Thyroid gland (tissue), 4 donors: ENCODE data around the gene SMTN. TPM values are rescaled to one million over a fixed set of nuclear protein-coding genes. Genes with fewer than 3 reads are reported as not detected.
"Not testable (repeated sequence)": the region's sequence is repeated elsewhere in the genome, so short reads cannot be mapped to it uniquely, and the experiment has no call there.

Experiments used
- DNase-seq, 2 donors: peaks; one replicate each; pipeline ENCODE4 v3.0.0-alpha.2; 2019
- H3K27ac ChIP-seq, 3 donors: fragments of 200-600 bp; sonication (generic); 1 replicate in 2 of 3; 2 replicates in 1 of 3; pipeline ENCODE4 v1.5.1; 2016 to 2019; ENCODE audit warnings: mild to moderate bottlenecking in 1 of 3, moderate library complexity in 1 of 3
- H3K27me3 ChIP-seq: fragments of 200-600 bp; sonication (generic); one replicate; pipeline ENCODE4 v1.5.1; 2019
- H3K36me3 ChIP-seq, 2 donors: fragments of 200-600 bp; sonication (generic); one replicate each; pipeline ENCODE4 v1.5.1; 2016 to 2019
- H3K4me1 ChIP-seq, 2 donors: fragments of 200-600 bp; sonication (generic); one replicate each; pipeline ENCODE4 v1.5.1; 2017 to 2019
- H3K4me3 ChIP-seq, 3 donors: fragments of 200-600 bp; sonication (generic); replicated peaks in 1 of 3; 1 replicate in 2 of 3; 2 replicates in 1 of 3; pipeline ENCODE4 v1.5.1; 2016; ENCODE audit warnings: mild to moderate bottlenecking in 1 of 3
- H3K9me3 ChIP-seq: fragments of 200-600 bp; sonication (generic); one replicate; pipeline ENCODE4 v1.5.1; 2017
- CTCF ChIP-seq, 6 experiments: fragments of 200-600 bp in 3 of 6; fragments of 450-650 bp in 3 of 6; sonication (generic) in 3 of 6; IDR thresholded peaks; one replicate each; pipeline ENCODE4 v1.5.1; 2016 to 2019; ENCODE audit warnings: antibody characterized with exemption in 6 of 6, mild to moderate bottlenecking in 2 of 6, inconsistent platforms in 1 of 6, moderate library complexity in 1 of 6
- POLR2A ChIP-seq, 2 donors: fragments of 450-650 bp; IDR thresholded peaks; one replicate each; pipeline ENCODE4 v1.6.1; 2017; ENCODE audit warnings: antibody characterized with exemption in 2 of 2, mild to moderate bottlenecking in 2 of 2, moderate library complexity in 1 of 2
- WGBS, 2 donors: methylation state at CpG; one replicate each; pipeline ENCODE4 v1.1.5; 2017; 5-methylcytosine and 5-hydroxymethylcytosine counted together
- intact Hi-C: fragments of 100-400 bp; cut with DNase I; formaldehyde crosslinking; loops from one replicate; pipeline ENCODE4 v1.15.1; 2023
- total RNA-seq, 4 donors: library from RNA; depleted of rRNA; stranded (reverse); fragments of >200 nt; gene quantifications; one replicate each; pipeline ENCODE4 v1.2.3, GENCODE V29; 2016

SMTN gene
- total RNA-seq, 4 donors from 2014 or later = 46.2 to 60.3 (median 54.2) TPM

- no peak for TF ChIP-seq CTCF (IDR thresholded peaks at IDR 0.05)
- TF ChIP-seq POLR2A (IDR thresholded peaks at IDR 0.05) = no peak
- H3K36me3 ChIP-seq = no peaks in the 10 kb centered on the region
- H3K4me1 ChIP-seq = peaks cover 0 to 12% of the 10 kb centered on the region in 2 donors
- no peaks in the 10 kb centered on the region for H3K9me3 ChIP-seq
- intact Hi-C loops = no loop called here
- H3K27ac ChIP-seq = peak overlapping the region; percentile 16 to 43 (median 39)
- H3K27me3 ChIP-seq = no peaks in the 10 kb centered on the region
- WGBS, 2 donors = 62 to 69% methylated on average over 13 to 15 of the region's 15 CpGs
- H3K4me3 ChIP-seq = no peak overlapping the region
- peak; percentile 33 to 37 for DNase-seq
Measured at GRCh38 chr22:31075961-31076360, 5.2 kb upstream of the SMTN start.

GRCh38 chr22:31077681-31078080 lies 3.4 kb upstream of the SMTN start:
- H3K9me3 ChIP-seq = no peaks in the 10 kb centered on the region
- no peaks in the 10 kb centered on the region for H3K27me3 ChIP-seq
- H3K4me3 ChIP-seq = no peak overlapping the region
- peaks cover 8 to 25% of the 10 kb centered on the region in 2 donors for H3K4me1 ChIP-seq
- intact Hi-C loops = no loop called here
- TF ChIP-seq CTCF (IDR thresholded peaks at IDR 0.05) (no peak), POLR2A (IDR thresholded peaks at IDR 0.05) (no peak)
- H3K36me3 ChIP-seq = no peaks in the 10 kb centered on the region
- no peak for DNase-seq
- WGBS, 2 donors = 84 to 89% methylated on average over 6 of the region's 6 CpGs
- no peak overlapping the region for H3K27ac ChIP-seq

GRCh38 chr22:31078389-31078788 lies 2.7 kb upstream of the SMTN start:
- H3K27ac ChIP-seq, intact Hi-C loops: not testable (repeated sequence)

GRCh38 chr22:31079095-31079642 lies 1.9 kb upstream of the SMTN start:
- no peaks in the 10 kb centered on the region for H3K9me3 ChIP-seq
- peaks cover 20 to 40% of the 10 kb centered on the region in 2 donors for H3K4me1 ChIP-seq
- intact Hi-C loops = no loop called here
- DNase-seq = no peak
- WGBS, 2 donors = 78 to 83% methylated on average over 11 to 12 of the region's 12 CpGs
- no peak overlapping the region for H3K27ac ChIP-seq
- H3K27me3 ChIP-seq = no peaks in the 10 kb centered on the region
- no peak for TF ChIP-seq CTCF (IDR thresholded peaks at IDR 0.05)
- TF ChIP-seq POLR2A (IDR thresholded peaks at IDR 0.05) = no peak
- H3K36me3 ChIP-seq = no peaks in the 10 kb centered on the region
- no peak overlapping the region for H3K4me3 ChIP-seq

More at GRCh38 chr22:31078389-31078788, 2.7 kb upstream of the SMTN start:
- H3K4me3 ChIP-seq, H3K36me3 ChIP-seq, H3K27me3 ChIP-seq, DNase-seq, H3K9me3 ChIP-seq: not testable (repeated sequence)
- H3K4me1 ChIP-seq = peaks cover 12 to 32% of the 10 kb centered on the region in 2 donors
- WGBS, 2 donors = 90 to 93% methylated on average over 2 of the region's 2 CpGs

- peak overlapping the region; percentile 24 to 91 (median 87) for H3K27ac ChIP-seq
- no peak for DNase-seq
- TF ChIP-seq POLR2A (IDR thresholded peaks at IDR 0.05) (no peak), CTCF (IDR thresholded peaks at IDR 0.05) (no peak)
- H3K4me3 ChIP-seq = peak overlapping the region in 2 of 3 donors; percentile 22 to 65
- H3K27me3 ChIP-seq = no peaks in the 10 kb centered on the region
- H3K9me3 ChIP-seq = no peaks in the 10 kb centered on the region
- no peaks in the 10 kb centered on the region for H3K36me3 ChIP-seq
- peaks cover 24 to 44% of the 10 kb centered on the region in 2 donors for H3K4me1 ChIP-seq
- 38 to 54% methylated on average over 3 to 5 of the region's 5 CpGs for WGBS, 2 donors
- intact Hi-C loops = no loop called here
Measured at GRCh38 chr22:31080164-31080847, 812 bp upstream of the SMTN start.
